ENCODE data around the gene APPL1. TPM values are rescaled to one million over a fixed set of nuclear protein-coding genes. Genes with fewer than 3 reads are reported as not detected.

The APPL1 gene
- total and polyA plus RNA-seq, 2 donors (not counting 3 experiments of a cell fraction or from before 2014, with no cell fraction given), result 9.2 to 28.8 TPM

DNA sequence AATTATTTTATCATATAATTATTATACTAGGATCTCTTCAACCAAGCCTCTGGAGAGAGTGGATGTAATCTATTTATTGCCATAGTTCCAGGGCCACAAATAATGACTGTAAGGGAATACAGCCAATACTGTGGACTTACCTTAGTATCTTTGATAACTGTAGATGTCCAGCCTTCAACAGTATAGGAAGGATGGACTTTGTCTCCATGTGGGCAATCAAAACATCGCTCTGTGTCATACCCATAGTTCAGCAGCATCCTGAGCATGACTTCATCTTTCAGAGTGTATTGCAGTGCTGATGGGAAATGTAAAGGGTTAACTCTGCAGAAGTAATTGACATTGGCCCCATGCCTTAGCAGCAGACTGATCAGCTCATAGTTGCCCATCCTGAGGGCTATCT lies 50.7 kb downstream of the APPL1 start:
- no peak for TF ChIP-seq EZH2 (IDR thresholded peaks at IDR 0.05; ENCODE audit: borderline replicate concordance, low read depth, low read length, severe bottlenecking)
- TF ChIP-seq GATA2 (IDR thresholded peaks at IDR 0.05; ENCODE audit: insufficient read depth, insufficient read length, low read depth, low read length), result no peak
- TF ChIP-seq, protein P1, sequence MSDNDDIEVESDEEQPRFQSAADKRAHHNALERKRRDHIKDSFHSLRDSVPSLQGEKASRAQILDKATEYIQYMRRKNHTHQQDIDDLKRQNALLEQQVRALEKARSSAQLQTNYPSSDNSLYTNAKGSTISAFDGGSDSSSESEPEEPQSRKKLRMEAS (IDR thresholded peaks at IDR 0.05; ENCODE audit: insufficient read depth, insufficient read length), result no peak
- TF ChIP-seq MYC (IDR thresholded peaks at IDR 0.05; ENCODE audit: low read depth, low read length), result no peak
- TF ChIP-seq FOS (IDR thresholded peaks at IDR 0.05; ENCODE audit: borderline replicate concordance, insufficient read depth, low read length), result no peak
- no peak for TF ChIP-seq POLR2A (IDR thresholded peaks at IDR 0.05; ENCODE audit: low read depth, low read length)
- no peak for TF ChIP-seq JUN (IDR thresholded peaks at IDR 0.05; ENCODE audit: borderline replicate concordance, insufficient read depth, insufficient read length, low read depth)
- no peak for TF ChIP-seq POLR2AphosphoS5 (IDR thresholded peaks at IDR 0.05; ENCODE audit: insufficient read depth, low read depth, low read length)
- TF ChIP-seq, protein P2, sequence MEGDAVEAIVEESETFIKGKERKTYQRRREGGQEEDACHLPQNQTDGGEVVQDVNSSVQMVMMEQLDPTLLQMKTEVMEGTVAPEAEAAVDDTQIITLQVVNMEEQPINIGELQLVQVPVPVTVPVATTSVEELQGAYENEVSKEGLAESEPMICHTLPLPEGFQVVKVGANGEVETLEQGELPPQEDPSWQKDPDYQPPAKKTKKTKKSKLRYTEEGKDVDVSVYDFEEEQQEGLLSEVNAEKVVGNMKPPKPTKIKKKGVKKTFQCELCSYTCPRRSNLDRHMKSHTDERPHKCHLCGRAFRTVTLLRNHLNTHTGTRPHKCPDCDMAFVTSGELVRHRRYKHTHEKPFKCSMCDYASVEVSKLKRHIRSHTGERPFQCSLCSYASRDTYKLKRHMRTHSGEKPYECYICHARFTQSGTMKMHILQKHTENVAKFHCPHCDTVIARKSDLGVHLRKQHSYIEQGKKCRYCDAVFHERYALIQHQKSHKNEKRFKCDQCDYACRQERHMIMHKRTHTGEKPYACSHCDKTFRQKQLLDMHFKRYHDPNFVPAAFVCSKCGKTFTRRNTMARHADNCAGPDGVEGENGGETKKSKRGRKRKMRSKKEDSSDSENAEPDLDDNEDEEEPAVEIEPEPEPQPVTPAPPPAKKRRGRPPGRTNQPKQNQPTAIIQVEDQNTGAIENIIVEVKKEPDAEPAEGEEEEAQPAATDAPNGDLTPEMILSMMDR (IDR thresholded peaks at IDR 0.05; ENCODE audit: extremely low read depth in 1 of 2, insufficient read depth in 1 of 2, low read depth in 1 of 2, low read length in 2 of 2), result no peak
- DNase-seq (ENCODE audit: low read depth, low spot score) (no peak), FAIRE-seq (no peak)
- Histone ChIP-seq H3K36me3 (ENCODE audit: control insufficient read depth in 2 of 2, extremely low read depth in 1 of 2, insufficient read depth in 2 of 2, low read length in 2 of 2) (no peaks in the 10 kb centered on the region), H3K4me2 (ENCODE audit: insufficient read depth, low read length) (no peak overlapping the region), H3K9me1 (replicated peaks; ENCODE audit: control insufficient read depth, extremely low read depth, insufficient read depth, low read length) (no peaks in the 10 kb centered on the region), H4K20me1 (replicated peaks; ENCODE audit: control insufficient read depth, extremely low read depth, insufficient read depth, low read length) (no peaks in the 10 kb centered on the region), H3K9ac (replicated peaks; ENCODE audit: extremely low read depth, insufficient read depth, low read length) (no peak overlapping the region), H3K27me3 (ENCODE audit: control insufficient read depth in 2 of 2, insufficient read depth in 2 of 2, low read length in 2 of 2) (no peaks in the 10 kb centered on the region), H2AFZ (ENCODE audit: low read depth, low read length) (no peak overlapping the region), H3K4me3 (replicated peaks in 1 of 3; ENCODE audit: insufficient read depth in 1 of 3, low read depth in 1 of 3, low read length in 3 of 3) (no peak overlapping the region), H3K9me3 (replicated peaks; ENCODE audit: control insufficient read depth, insufficient read depth, low read length) (no peaks in the 10 kb centered on the region), H3K4me1 (ENCODE audit: control insufficient read depth, extremely low read depth, insufficient read depth, low read length) (peaks cover 8% of the 10 kb centered on the region), H3K79me2 (ENCODE audit: control insufficient read depth, insufficient read depth, low read length) (no peaks in the 10 kb centered on the region), H3K27ac (ENCODE audit: insufficient read depth, low read depth, low read length) (no peak overlapping the region)
- POLR2A ChIA-PET, result no interaction called here
- no TSS peak for BruUV-seq (replicated peaks)
- dilution Hi-C loops (cut with MboI; ENCODE audit: extremely low pct_ligation_motif_present, low sequenced_read_pairs) (no loop called here), intact Hi-C loops (cut with micrococcal nuclease) (no loop called here)
- CTCF ChIA-PET, result no interaction called here

Data from endothelial cell of umbilical vein (primary cell).